HepG2 (cell line): ENCODE results near the gene ESPN. TPM values are rescaled to one million over a fixed set of nuclear protein-coding genes. Genes with fewer than 3 reads are reported as not detected.

Source experiments
- ATAC-seq: fragments of 200-7000 bp; cut with Tn5 transposase; 3 replicates; pipeline ENCODE4 v1.9.1; 2020; ENCODE audit warnings: mild to moderate bottlenecking, moderate library complexity
- BruUV-seq: library from RNA; stranded (reverse); fragments of 400-500 nt; replicated peaks from 2 replicates; lab custom pipeline; 2021; lab: Mats Ljungman, UMichigan
- CTCF ChIA-PET: fragments of 300-600 bp; formaldehyde crosslinking; extraction: SDS; loops from one replicate; lab custom pipeline; 2021; ENCODE audit warnings: low total read pairs, inconsistent platforms, low intra/inter-chr PET ratio; lab: Yijun Ruan, JAX
- POLR2A ChIA-PET: fragments of 350-600 bp; sonication (Branson Sonifier 250); formaldehyde crosslinking; loops from one replicate; lab custom pipeline; 2020; ENCODE audit warnings: antibody characterized with exemption, inconsistent platforms; lab: Yijun Ruan, JAX
- DNase-seq: peaks from one replicate; pipeline ENCODE4 v3.0.0-alpha.2; 2015; ENCODE audit warnings: low spot score
- FAIRE-seq: peaks from 3 replicates; lab custom pipeline; 2011; peaks lifted over from hg19 to GRCh38; lab: Jason Lieb, UNC
- H2AFZ ChIP-seq: one replicate; pipeline ENCODE4 v1.6.1; 2011; ENCODE audit warnings: low read length, inconsistent platforms
- H3K27ac ChIP-seq: fragments of 300-600 bp; 3 replicates; pipeline ENCODE4 v1.8.0; 2011; ENCODE audit warnings: mixed run types, mild to moderate bottlenecking, mixed read lengths, low read length, inconsistent platforms; ENCODE audit not compliant: insufficient read depth; ENCODE audit errors: extremely low read length
- H3K27me3 ChIP-seq, 2 experiments: fragments of 200-600 bp in 1 of 2; 2 replicates in 1 of 2; 3 replicates in 1 of 2; pipeline versions ENCODE4 v1.6.0 to v1.8.0; 2011; ENCODE audit warnings: low read length in 2 of 2, mild to moderate bottlenecking in 2 of 2, moderate library complexity in 2 of 2, inconsistent platforms in 1 of 2; ENCODE audit not compliant: insufficient read depth in 2 of 2, control insufficient read depth in 1 of 2
- H3K36me3 ChIP-seq, 2 experiments: fragments of 200-600 bp in 1 of 2; replicated peaks in 1 of 2; 2 replicates in 1 of 2; 3 replicates in 1 of 2; pipeline versions ENCODE4 v1.5.1 to v1.8.0; 2011; ENCODE audit warnings: low read length in 2 of 2, inconsistent platforms in 1 of 2; ENCODE audit not compliant: insufficient read depth in 2 of 2, control insufficient read depth in 1 of 2
- H3K4me1 ChIP-seq: 2 replicates; pipeline ENCODE4 v1.5.1; 2012; ENCODE audit warnings: low read length, inconsistent platforms; ENCODE audit not compliant: insufficient read depth
- H3K4me2 ChIP-seq: 2 replicates; pipeline ENCODE4 v1.6.0; 2011; ENCODE audit warnings: low read depth, low read length, inconsistent platforms
- H3K4me3 ChIP-seq, 3 experiments: fragments of 200-600 bp in 1 of 3; sonication (generic), shearing (Covaris generic) in 1 of 3; replicated peaks in 1 of 3; 2 replicates each; pipeline ENCODE4 v1.5.1; 2011 to 2016; ENCODE audit warnings: low read length in 3 of 3, inconsistent platforms in 2 of 3, low read depth in 2 of 3, mild to moderate bottlenecking in 2 of 3, control low read depth in 1 of 3, mixed read lengths in 1 of 3; ENCODE audit not compliant: insufficient read depth in 1 of 3
- H3K79me2 ChIP-seq: one replicate; pipeline ENCODE4 v1.6.1; 2011; ENCODE audit warnings: low read length, inconsistent platforms; ENCODE audit not compliant: insufficient read depth
- H3K9ac ChIP-seq: 2 replicates; pipeline ENCODE4 v1.6.0; 2011; ENCODE audit warnings: mild to moderate bottlenecking, low read depth, low read length, inconsistent platforms; ENCODE audit not compliant: insufficient read depth
- H3K9me3 ChIP-seq: 2 replicates; pipeline ENCODE4 v1.5.1; 2012; ENCODE audit warnings: mild to moderate bottlenecking, low read length
- H4K20me1 ChIP-seq: 2 replicates; pipeline ENCODE4 v1.6.0; 2011; ENCODE audit warnings: inconsistent platforms, mild to moderate bottlenecking, low read length, moderate library complexity; ENCODE audit not compliant: insufficient read depth
- ATRX ChIP-seq: sonication (generic); formaldehyde crosslinking; IDR thresholded peaks from 2 replicates; pipeline ENCODE4 v1.4.0; 2020; ENCODE audit warnings: missing genetic modification reagents, borderline replicate concordance
- CEBPG ChIP-seq: IDR thresholded peaks from 2 replicates; pipeline ENCODE4 v1.6.1; 2016
- CREM ChIP-seq, 2 experiments: sonication (generic) in 1 of 2; formaldehyde crosslinking in 1 of 2; IDR thresholded peaks; 2 replicates each; pipeline versions ENCODE4 v1.4.0 to v1.6.1; 2016 to 2020; ENCODE audit warnings: antibody characterized with exemption in 1 of 2, mild to moderate bottlenecking in 1 of 2, missing genetic modification reagents in 1 of 2
- MTF2 ChIP-seq: sonication (generic); formaldehyde crosslinking; IDR thresholded peaks from 2 replicates; pipeline ENCODE4 v1.5.0; 2020; ENCODE audit warnings: missing genetic modification reagents, borderline replicate concordance
- ZFP62 ChIP-seq: sonication (generic); formaldehyde crosslinking; IDR thresholded peaks from 2 replicates; pipeline ENCODE4 v1.4.0; 2020; ENCODE audit warnings: missing genetic modification reagents
- ZNF777 ChIP-seq: sonication (generic); formaldehyde crosslinking; IDR thresholded peaks from 2 replicates; pipeline ENCODE4 v1.4.0; 2020; ENCODE audit warnings: missing genetic modification reagents
- WGBS: methylation state at CpG from one replicate; pipeline ENCODE4 v1.1.6; 2017; ENCODE audit warnings: low lambda C conversion rate; 5-methylcytosine and 5-hydroxymethylcytosine counted together
- in situ Hi-C: cut with HindIII; loops from 2 replicates; pipeline ENCODE4 v1.10.0; 2017; ENCODE audit warnings: low pct_unique_long_range_greater_than_20kb; ENCODE audit not compliant: extremely low pct_ligation_motif_present
- intact Hi-C: fragments of 100-400 bp; cut with micrococcal nuclease; formaldehyde crosslinking; loops from one replicate; pipeline ENCODE4 v1.10.0; 2022; ENCODE audit not compliant: unreplicated experiment
- polyA plus RNA-seq, 8 experiments: library from polyadenylated mRNA; depleted of rRNA in 3 of 8; stranded (reverse) in 7 of 8; unstranded in 1 of 8; fragments of >200 nt; fragmentation: Illumina TruSeq in 4 of 8; extraction: Trizol in 4 of 8; gene quantifications; 2 replicates each; pipeline versions ENCODE4 v1.2.1 to v1.2.3, GENCODE V29; 2011 to 2016; ENCODE audit warnings: low read depth in 4 of 8, missing spikeins in 1 of 8, mixed read lengths in 1 of 8; ENCODE audit not compliant: insufficient read depth in 1 of 8
- total RNA-seq, 5 experiments: library from RNA; depleted of rRNA; stranded (reverse); fragments of >200 nt; fragmentation: Illumina TruSeq; extraction: Trizol; gene quantifications; 2 replicates each; pipeline ENCODE4 v1.2.3, GENCODE V29; 2016; ENCODE audit warnings: low read depth in 1 of 5
- TF ChIP-seq, protein P1 (sequence below): sonication (generic); formaldehyde crosslinking; IDR thresholded peaks from 2 replicates; pipeline ENCODE4 v1.4.0; 2020; ENCODE audit warnings: missing genetic modification reagents
- TF ChIP-seq, protein P2 (sequence below): sonication (generic); formaldehyde crosslinking; IDR thresholded peaks from 2 replicates; pipeline ENCODE4 v1.4.0; 2020; ENCODE audit warnings: missing genetic modification reagents

Gene ESPN
- total and polyA plus RNA-seq, 2 of the 13 experiments (the other 11 are each of a cell fraction or from before 2014, with no cell fraction given): 48.6 to 54.2 TPM

DNA sequence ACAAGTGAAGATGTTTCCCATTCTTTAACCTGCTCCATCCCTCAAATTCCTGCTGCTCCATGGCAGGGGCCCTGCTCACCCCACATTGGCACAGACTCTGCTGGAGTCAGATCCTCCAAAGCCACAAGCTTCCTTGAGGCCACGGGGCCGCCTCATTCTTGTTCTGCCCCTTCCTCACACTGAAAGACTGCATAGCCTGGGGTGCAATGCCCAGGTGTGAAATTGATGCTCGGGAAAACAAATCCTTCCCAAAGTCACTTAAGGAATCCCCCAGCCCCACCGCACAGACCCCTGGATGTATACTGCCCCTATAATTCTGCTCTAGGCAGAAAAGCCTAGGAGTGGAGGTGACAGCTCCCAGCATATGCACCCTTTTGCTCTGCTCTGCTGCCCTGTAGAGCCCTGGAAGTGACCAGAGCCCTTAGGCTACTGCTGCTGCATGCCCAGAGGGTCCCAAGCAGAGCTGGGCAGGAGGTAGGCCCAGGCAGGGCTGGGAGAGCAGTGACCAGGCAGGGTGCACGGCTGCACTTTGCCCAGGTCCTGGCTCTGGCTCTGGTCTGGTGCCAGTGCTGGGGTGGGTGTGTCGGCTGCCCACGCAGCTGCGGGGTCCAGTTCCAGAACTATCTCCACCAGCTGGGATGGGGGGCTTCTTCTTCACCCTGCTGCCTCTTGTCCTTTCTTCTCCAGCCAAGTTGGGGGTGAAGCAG, 6.5 kb upstream of the ESPN start:
- ATAC-seq: no peak
- Histone ChIP-seq H3K9ac (no peak overlapping the region), H3K9me3 (no peaks in the 10 kb centered on the region), H4K20me1 (no peaks in the 10 kb centered on the region), H2AFZ (no peak overlapping the region), H3K27ac (no peak overlapping the region), H3K79me2 (no peaks in the 10 kb centered on the region), H3K4me3 (no peak overlapping the region), H3K4me2 (no peak overlapping the region), H3K4me1 (peaks cover 40% of the 10 kb centered on the region), H3K27me3 (peaks cover 20 to 80% of the 10 kb centered on the region in 2 experiments), H3K36me3 (no peaks in the 10 kb centered on the region)
- no TSS peak for BruUV-seq
- DNase-seq: no peak
- TF ChIP-seq CREM (IDR thresholded peaks at IDR 0.05) (no peak), CREM (CRISPR knock-in tag; IDR thresholded peaks at IDR 0.05) (no peak), ZFP62 (no peak)
- TF ChIP-seq, protein P1, sequence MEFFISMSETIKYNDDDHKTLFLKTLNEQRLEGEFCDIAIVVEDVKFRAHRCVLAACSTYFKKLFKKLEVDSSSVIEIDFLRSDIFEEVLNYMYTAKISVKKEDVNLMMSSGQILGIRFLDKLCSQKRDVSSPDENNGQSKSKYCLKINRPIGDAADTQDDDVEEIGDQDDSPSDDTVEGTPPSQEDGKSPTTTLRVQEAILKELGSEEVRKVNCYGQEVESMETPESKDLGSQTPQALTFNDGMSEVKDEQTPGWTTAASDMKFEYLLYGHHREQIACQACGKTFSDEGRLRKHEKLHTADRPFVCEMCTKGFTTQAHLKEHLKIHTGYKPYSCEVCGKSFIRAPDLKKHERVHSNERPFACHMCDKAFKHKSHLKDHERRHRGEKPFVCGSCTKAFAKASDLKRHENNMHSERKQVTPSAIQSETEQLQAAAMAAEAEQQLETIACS: no peak
- in situ Hi-C loops: loop anchor here (10.0 kb wide), 1 partner anchor 173 kb away; the partner anchor contains the start of gene HES3
- 29% methylated on average over 4 of the region's 8 CpGs for WGBS
- ChIA-PET POLR2A (no interaction called here), CTCF (no interaction called here)
- intact Hi-C loops: no loop called here
- no peak for FAIRE-seq

DNA sequence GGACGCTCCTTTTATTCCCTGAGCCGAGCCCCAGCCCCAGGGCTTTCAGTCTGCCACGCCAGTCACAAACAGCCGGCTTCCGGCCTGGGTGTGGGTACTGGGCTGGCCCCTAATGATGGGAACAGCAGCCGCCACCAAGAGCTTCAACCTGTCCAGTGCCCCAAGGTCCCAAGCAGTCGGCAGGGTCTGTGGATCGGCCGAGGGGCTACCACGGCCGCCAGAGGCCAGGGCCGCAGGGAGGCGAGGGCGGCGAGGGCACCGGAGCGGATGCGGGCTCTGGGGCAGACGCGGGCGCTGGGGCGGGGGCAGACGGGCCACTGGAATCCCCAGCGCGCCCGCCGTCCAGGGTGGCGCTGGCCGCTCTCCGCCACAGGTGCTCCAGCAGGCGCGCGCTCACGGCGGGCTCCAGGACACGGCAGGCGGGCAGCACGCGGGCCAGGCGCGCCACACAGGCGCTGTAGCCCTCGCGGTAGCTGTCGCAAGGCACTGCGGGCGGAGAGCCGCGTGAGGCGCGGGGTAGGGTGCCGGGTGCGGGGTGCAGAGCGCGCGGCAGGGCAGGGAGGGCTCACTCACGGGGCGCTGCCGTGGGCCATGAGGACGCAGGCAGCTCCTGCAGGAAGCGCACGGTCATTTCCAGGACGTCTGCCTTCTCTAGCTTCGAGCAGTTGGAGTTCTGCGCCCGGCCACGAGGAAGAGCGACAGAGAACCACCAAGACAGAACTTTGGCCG, 5.7 kb upstream of the ESPN start:
- no peak for FAIRE-seq
- H4K20me1 ChIP-seq: no peaks in the 10 kb centered on the region
- no peaks in the 10 kb centered on the region for H3K36me3 ChIP-seq
- H3K4me1 ChIP-seq: peaks cover 37% of the 10 kb centered on the region
- H3K9me3 ChIP-seq: no peaks in the 10 kb centered on the region
- H3K27me3 ChIP-seq: peaks cover 22 to 87% of the 10 kb centered on the region in 2 experiments
- POLR2A ChIA-PET: no interaction called here
- no TSS peak for BruUV-seq
- WGBS: no CpG with 5 or more reads among the region's 69 CpGs
- H2AFZ ChIP-seq: no peak overlapping the region
- H3K79me2 ChIP-seq: no peaks in the 10 kb centered on the region
- CTCF ChIA-PET: no interaction called here
- peak overlapping the region in 1 of 3 experiments; percentile 60; a peak in 1 of 6 replicates for H3K4me3 ChIP-seq
- DNase-seq: no peak
- ATAC-seq: no peak; the same call in 1 of the 3 replicates
- in situ Hi-C loops (loop anchor here (10.0 kb wide), 1 partner anchor 174 kb away; the partner anchor contains the start of gene HES3), intact Hi-C loops (no loop called here)
- peak overlapping the region; percentile 18; the same call in 1 of the 2 replicates for H3K4me2 ChIP-seq
- H3K27ac ChIP-seq: no peak overlapping the region
- H3K9ac ChIP-seq: no peak overlapping the region
- TF ChIP-seq MTF2 (CRISPR knock-in tag): 0 out of 2 replicates have a peak, but pooled peaks have one; percentile 52
- no peak for TF ChIP-seq ATRX
- no peak for TF ChIP-seq CEBPG (CRISPR knock-in tag)
- peak; percentile 77 for TF ChIP-seq ZNF777
- TF ChIP-seq, protein P2, sequence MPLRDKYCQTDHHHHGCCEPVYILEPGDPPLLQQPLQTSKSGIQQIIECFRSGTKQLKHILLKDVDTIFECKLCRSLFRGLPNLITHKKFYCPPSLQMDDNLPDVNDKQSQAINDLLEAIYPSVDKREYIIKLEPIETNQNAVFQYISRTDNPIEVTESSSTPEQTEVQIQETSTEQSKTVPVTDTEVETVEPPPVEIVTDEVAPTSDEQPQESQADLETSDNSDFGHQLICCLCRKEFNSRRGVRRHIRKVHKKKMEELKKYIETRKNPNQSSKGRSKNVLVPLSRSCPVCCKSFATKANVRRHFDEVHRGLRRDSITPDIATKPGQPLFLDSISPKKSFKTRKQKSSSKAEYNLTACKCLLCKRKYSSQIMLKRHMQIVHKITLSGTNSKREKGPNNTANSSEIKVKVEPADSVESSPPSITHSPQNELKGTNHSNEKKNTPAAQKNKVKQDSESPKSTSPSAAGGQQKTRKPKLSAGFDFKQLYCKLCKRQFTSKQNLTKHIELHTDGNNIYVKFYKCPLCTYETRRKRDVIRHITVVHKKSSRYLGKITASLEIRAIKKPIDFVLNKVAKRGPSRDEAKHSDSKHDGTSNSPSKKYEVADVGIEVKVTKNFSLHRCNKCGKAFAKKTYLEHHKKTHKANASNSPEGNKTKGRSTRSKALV (CRISPR knock-in tag): peak; percentile 95; the same call in 1 of the 2 replicates
